Kidney epithelial cell (primary cell): Measurements from ENCODE around the gene RAB7A. TPM values are rescaled to one million over a fixed set of nuclear protein-coding genes. Genes with fewer than 3 reads are reported as not detected.

ENCODE experiments used
- DNase-seq: peaks from one replicate; pipeline ENCODE4 v3.0.0-alpha.2; 2010; ENCODE audit warnings: low read depth
- H3K27me3 ChIP-seq: 2 replicates; pipeline ENCODE4 v1.6.0; 2011; ENCODE audit warnings: low read length; ENCODE audit not compliant: control insufficient read depth, insufficient read depth
- H3K36me3 ChIP-seq: 2 replicates; pipeline ENCODE4 v1.5.1; 2011; ENCODE audit warnings: low read length; ENCODE audit not compliant: control insufficient read depth, insufficient read depth
- H3K4me3 ChIP-seq: 2 replicates; pipeline ENCODE4 v1.5.1; 2011; ENCODE audit warnings: low read depth, mild to moderate bottlenecking, control low read depth, low read length
- CTCF ChIP-seq: IDR thresholded peaks from 2 replicates; pipeline ENCODE4 v1.5.1; 2011; ENCODE audit warnings: mild to moderate bottlenecking, moderate library complexity, low read length, control low read depth, inconsistent platforms; ENCODE audit not compliant: insufficient read depth, poor library complexity, severe bottlenecking
- total RNA-seq: library from RNA; depleted of rRNA; stranded (reverse); fragments of >200 nt; gene quantifications from 2 replicates; pipeline ENCODE4 v1.2.3, GENCODE V29; 2015

The RAB7A gene
- total RNA-seq, 1 donor from 2014 or later: 114 TPM

GRCh38 chr3:128818186-128818787 is 92.3 kb downstream of the RAB7A start:
- DNase-seq: no peak
- Histone ChIP-seq H3K27me3 (no peaks in the 10 kb centered on the region), H3K36me3 (peaks cover 1% of the 10 kb centered on the region), H3K4me3 (no peak overlapping the region)
- TF ChIP-seq CTCF: no peak

GRCh38 chr3:128820252-128820839 is 94.4 kb downstream of the RAB7A start:
- no peaks in the 10 kb centered on the region for H3K36me3 ChIP-seq
- H3K27me3 ChIP-seq: no peaks in the 10 kb centered on the region
- no peak for TF ChIP-seq CTCF
- no peak overlapping the region for H3K4me3 ChIP-seq
- no peak for DNase-seq

GRCh38 chr3:128823008-128823407 is 97.0 kb downstream of the RAB7A start:
- Histone ChIP-seq H3K36me3 (no peaks in the 10 kb centered on the region), H3K4me3 (no peak overlapping the region), H3K27me3 (no peaks in the 10 kb centered on the region)
- no peak for TF ChIP-seq CTCF
- DNase-seq: no peak

- no peak for DNase-seq
- no peaks in the 10 kb centered on the region for H3K36me3 ChIP-seq
- H3K4me3 ChIP-seq: no peak overlapping the region
- no peaks in the 10 kb centered on the region for H3K27me3 ChIP-seq
- no peak for TF ChIP-seq CTCF
Observed at GRCh38 chr3:128823631-128824030, 97.6 kb downstream of the RAB7A start.

GRCh38 chr3:128824132-128824850 is 98.3 kb downstream of the RAB7A start:
- no peak for DNase-seq
- H3K4me3 ChIP-seq: no peak overlapping the region
- TF ChIP-seq CTCF: no peak
- H3K36me3 ChIP-seq: no peaks in the 10 kb centered on the region
- H3K27me3 ChIP-seq: no peaks in the 10 kb centered on the region
